CD4-positive, alpha-beta T cell treated with Interleukin-2 at 100 ng/mL for 4 hours (primary cell): ENCODE results near the gene GCFC2.

Experiments
- DNase-seq: peaks from one replicate; pipeline ENCODE4 v3.0.0-alpha.2; 2020; ENCODE audit warnings: low spot score

Gene GCFC2

DNA sequence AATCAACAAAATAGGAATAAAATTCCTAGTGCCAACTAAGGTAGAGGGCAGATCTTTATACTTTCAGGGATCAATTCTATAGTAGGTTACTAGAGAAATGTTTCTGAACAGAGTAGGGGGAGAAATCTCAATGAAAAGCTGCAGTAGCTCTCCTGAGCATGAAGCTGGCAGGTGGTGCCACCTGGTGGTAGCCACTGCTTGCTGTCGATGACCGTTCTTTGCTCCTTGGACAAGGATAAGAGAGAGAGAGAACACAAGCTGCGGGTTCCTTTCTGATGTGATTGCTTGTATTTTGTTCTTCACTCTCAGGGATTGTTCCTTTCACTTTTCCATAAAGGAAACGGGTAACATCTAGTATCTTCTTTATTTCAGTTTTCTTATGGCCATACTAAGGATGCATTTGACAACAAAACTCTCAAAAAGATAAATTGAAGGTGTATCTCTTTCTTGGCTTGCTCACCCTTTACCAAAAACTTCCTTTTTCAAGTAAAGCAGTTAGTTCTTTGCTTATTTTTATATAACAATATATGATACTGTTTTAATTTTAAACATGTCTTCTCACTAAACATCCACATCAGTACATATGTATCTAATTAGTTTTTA is 82.7 kb downstream of the GCFC2 start:
- DNase-seq, result peak; percentile 44

DNA sequence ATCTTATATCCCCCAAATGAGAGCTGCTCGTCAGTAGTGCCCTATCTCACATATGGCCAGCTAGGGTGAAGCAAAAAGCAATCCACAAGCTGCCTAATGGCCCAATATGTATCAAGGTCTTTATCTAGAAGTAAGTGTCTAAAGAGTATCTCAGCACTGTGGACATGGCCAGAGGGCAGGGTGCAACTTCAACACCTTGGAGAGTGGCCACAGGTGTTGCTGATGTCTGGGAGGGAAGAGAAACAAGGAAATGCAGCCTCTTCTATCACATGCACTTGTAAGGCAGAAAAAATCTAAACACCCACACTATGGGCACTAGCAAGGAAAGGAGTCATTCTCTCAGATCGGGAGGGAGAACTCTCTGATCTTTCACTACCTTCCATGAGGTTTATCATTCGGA is 87.8 kb downstream of the GCFC2 start:
- DNase-seq, result no peak

DNA sequence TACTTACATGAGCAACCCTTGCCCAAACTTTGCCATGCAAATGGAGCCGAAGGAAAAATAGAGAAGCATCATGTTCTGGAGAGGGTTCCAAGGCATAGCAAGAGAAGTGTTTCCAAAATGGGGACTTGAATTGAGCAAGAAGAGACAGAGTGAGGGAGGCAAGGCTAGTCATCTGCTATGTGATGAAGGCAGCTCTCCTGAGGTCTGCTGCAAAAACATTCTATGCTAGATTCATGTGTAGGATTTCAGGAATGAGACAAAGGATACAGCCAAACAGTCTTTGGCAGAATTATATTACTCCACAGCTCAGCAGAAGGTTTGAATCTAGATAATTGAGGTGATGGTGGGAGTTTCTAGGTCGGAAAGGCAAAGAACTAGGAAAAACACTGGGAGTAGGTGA is 88.2 kb downstream of the GCFC2 start:
- DNase-seq, result no peak

DNA sequence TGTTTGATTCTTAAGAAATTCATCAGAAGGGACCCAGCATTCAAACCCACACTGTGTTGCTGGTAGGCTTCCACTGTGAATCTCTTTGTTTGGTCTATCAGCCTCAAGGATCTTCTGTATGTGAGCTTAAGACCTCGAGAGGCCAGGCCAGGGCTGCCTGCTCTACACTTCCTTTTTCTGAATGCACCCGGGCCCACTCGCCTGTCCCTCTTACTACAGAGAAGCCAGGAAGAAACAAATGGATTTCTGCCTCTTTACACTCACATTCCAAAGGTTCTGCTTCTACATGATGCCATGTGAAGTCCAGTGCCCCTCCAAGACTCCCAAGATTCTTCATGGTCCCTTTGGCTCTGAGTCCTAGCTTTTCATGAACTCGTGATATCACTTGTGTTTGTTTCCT is 89.5 kb downstream of the GCFC2 start:
- DNase-seq, result no peak

DNA sequence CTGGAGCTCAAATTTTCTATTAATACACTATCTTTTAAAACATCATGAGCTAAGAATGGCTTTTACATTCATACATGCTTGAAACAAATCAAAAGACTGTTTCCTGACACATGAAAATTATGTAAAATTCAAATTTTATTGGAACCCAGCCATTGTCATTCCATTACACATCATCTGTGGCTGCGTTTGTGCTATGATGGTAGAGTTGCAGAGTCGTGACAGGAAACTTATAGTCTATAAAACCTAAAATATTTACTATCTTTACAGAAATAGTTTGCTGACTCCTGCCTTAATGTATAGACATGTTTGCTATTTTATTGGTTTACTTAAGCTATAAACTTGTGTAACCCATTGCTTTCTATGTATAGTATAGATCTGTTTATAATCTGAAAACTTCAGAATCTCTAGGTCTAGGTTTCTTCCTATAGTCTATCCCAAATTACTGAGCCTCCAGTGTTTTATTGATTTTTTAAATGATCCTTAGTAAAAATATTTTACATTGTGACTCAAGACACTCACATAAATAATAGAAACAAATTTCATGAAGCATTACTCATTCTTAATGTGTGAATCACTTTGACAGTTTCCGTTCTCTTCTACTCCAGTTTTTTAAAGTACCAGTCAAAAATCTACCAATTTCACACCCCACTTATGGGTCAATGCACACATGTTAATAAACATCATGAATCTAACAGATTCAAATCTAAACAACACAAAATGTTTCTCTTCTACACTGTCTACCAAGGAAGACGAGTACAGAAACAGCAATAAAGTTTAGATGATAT is 90.6 kb downstream of the GCFC2 start:
- no peak for DNase-seq

DNA sequence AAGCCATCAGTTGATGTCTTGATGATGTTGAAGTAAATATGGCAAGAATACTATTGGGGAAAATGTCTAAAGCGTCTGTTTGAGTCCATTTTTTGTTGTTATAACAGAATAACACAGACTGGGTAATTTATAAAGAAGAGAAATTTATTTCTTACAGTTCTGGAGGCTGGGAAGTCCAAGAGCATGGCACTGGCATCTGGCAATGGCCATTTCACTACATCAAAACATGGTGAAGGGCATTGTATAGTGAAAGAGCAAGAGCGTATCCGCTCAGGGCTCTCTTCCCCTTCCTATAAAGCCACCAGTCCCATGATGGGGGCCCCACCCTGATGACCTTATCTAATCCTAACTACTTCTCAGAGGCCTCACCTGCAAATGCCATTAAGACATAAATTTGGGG is 93.8 kb downstream of the GCFC2 start:
- DNase-seq, result no peak

DNA sequence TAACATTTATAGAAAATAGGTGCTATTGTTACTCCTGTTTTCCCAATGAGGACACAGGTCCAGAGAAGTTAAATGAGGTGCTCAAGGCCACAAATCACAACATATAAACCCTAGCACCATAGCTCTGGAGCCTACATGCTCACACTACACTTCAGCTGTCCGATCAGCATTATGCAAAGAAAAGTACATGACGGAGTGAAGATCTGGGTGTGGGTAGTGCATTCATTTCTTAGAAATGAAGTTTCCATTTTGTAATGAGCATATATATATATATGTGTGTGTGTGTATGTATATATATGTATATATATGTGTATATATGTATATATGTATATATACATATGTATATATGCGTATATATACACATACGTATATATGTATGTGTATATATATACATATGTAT is 94.3 kb downstream of the GCFC2 start:
- no peak for DNase-seq

DNA sequence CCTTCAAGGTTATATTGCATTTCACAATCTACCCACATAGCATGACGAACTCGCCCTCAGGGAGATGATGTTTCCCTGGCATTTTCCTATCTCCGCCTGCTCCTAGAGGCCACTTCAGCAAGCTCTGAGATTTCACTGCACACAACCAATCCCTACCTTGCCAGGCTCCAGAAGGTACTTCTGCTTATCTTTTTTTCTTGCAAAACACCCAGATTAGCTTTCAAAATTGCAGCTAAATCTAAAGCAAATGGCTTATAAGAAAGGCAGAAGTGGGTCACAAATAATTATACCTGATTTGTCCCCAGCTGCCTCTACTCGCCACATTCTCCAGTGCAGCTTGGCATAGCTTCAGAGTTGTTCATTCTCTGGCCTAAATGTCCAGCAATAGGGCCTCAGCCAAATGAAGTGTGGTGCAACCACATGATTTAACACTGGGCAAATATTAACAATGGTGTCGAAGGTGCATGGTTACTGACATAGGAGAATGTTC is 96.5 kb downstream of the GCFC2 start:
- no peak for DNase-seq

DNA sequence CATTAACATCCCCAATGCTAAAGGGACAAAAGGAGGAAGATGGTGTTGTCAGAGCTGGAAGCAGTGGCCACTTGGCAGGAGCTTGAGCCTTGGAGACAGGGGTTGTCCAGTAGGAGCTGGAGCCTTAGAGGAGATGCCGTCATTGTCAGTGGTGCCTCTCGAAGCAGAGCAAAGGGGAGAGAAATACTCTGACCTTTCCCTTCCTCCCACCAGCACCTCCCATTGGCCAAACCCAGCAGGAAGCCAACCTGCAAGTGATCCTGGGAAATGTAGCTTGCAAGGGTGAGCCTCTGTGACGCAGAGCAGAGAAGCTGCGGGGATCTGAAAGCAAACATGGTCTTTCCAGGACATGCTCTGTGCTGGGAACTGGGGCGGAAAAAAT is 97.9 kb downstream of the GCFC2 start:
- DNase-seq, result no peak
